ENCODE measurements around the gene DHRSX. TPM values are rescaled to one million over a fixed set of nuclear protein-coding genes. Genes with fewer than 3 reads are reported as not detected.

DHRSX gene
- total RNA-seq, 1 donor from 2014 or later = 42.2 TPM

GRCh38 chrX:2342281-2342688, 158.5 kb downstream of the DHRSX start:
- no peak for DNase-seq (ENCODE audit: extremely low spot score, unreplicated experiment)
- peaks cover 5% of the 10 kb centered on the region for H3K9me3 Mint-ChIP-seq (ENCODE audit: unreplicated experiment)
- H3K27ac Mint-ChIP-seq (ENCODE audit: unreplicated experiment) = peak overlapping the region; percentile 82
- peaks cover 25% of the 10 kb centered on the region for H3K36me3 Mint-ChIP-seq (ENCODE audit: unreplicated experiment)
- TF ChIP-seq CTCF (IDR thresholded peaks at IDR 0.05) = no peak
- H3K4me1 Mint-ChIP-seq (ENCODE audit: unreplicated experiment) = peaks cover 14% of the 10 kb centered on the region
- H3K4me3 Mint-ChIP-seq (ENCODE audit: unreplicated experiment) = no peak overlapping the region
- H3K27me3 Mint-ChIP-seq (ENCODE audit: unreplicated experiment) = no peaks in the 10 kb centered on the region

GRCh38 chrX:2340991-2341390, 159.8 kb downstream of the DHRSX start:
- DNase-seq (ENCODE audit: extremely low spot score, unreplicated experiment) = no peak
- peaks cover 5% of the 10 kb centered on the region for H3K9me3 Mint-ChIP-seq (ENCODE audit: unreplicated experiment)
- no peaks in the 10 kb centered on the region for H3K27me3 Mint-ChIP-seq (ENCODE audit: unreplicated experiment)
- H3K36me3 Mint-ChIP-seq (ENCODE audit: unreplicated experiment) = peaks cover 23% of the 10 kb centered on the region
- H3K4me1 Mint-ChIP-seq (ENCODE audit: unreplicated experiment) = peaks cover 14% of the 10 kb centered on the region
- H3K27ac Mint-ChIP-seq (ENCODE audit: unreplicated experiment) = no peak overlapping the region
- H3K4me3 Mint-ChIP-seq (ENCODE audit: unreplicated experiment) = no peak overlapping the region
- TF ChIP-seq CTCF (IDR thresholded peaks at IDR 0.05) = no peak

GRCh38 chrX:2336181-2336580, 164.6 kb downstream of the DHRSX start:
- no peaks in the 10 kb centered on the region for H3K27me3 Mint-ChIP-seq (ENCODE audit: unreplicated experiment)
- TF ChIP-seq CTCF (IDR thresholded peaks at IDR 0.05) = no peak
- H3K4me1 Mint-ChIP-seq (ENCODE audit: unreplicated experiment) = no peaks in the 10 kb centered on the region

GRCh38 chrX:2334237-2334636, 166.5 kb downstream of the DHRSX start:
- Mint-ChIP-seq H3K27me3 (ENCODE audit: unreplicated experiment) (no peaks in the 10 kb centered on the region), H3K36me3 (ENCODE audit: unreplicated experiment) (peaks cover 14% of the 10 kb centered on the region), H3K4me1 (ENCODE audit: unreplicated experiment) (no peaks in the 10 kb centered on the region), H3K27ac (ENCODE audit: unreplicated experiment) (no peak overlapping the region), H3K9me3 (ENCODE audit: unreplicated experiment) (peaks cover 5% of the 10 kb centered on the region), H3K4me3 (ENCODE audit: unreplicated experiment) (no peak overlapping the region)
- TF ChIP-seq CTCF (IDR thresholded peaks at IDR 0.05) = no peak
- no peak for DNase-seq (ENCODE audit: extremely low spot score, unreplicated experiment)

More at GRCh38 chrX:2336181-2336580, 164.6 kb downstream of the DHRSX start:
- Mint-ChIP-seq H3K4me3 (ENCODE audit: unreplicated experiment) (no peak overlapping the region), H3K36me3 (ENCODE audit: unreplicated experiment) (peaks cover 19% of the 10 kb centered on the region), H3K9me3 (ENCODE audit: unreplicated experiment) (peaks cover 5% of the 10 kb centered on the region), H3K27ac (ENCODE audit: unreplicated experiment) (no peak overlapping the region)
- DNase-seq (ENCODE audit: extremely low spot score, unreplicated experiment) = no peak

GRCh38 chrX:2332252-2332651, 168.5 kb downstream of the DHRSX start:
- no peak for TF ChIP-seq CTCF (IDR thresholded peaks at IDR 0.05)
- Mint-ChIP-seq H3K4me1 (ENCODE audit: unreplicated experiment) (no peaks in the 10 kb centered on the region), H3K9me3 (ENCODE audit: unreplicated experiment) (no peaks in the 10 kb centered on the region), H3K36me3 (ENCODE audit: unreplicated experiment) (peaks cover 5% of the 10 kb centered on the region), H3K4me3 (ENCODE audit: unreplicated experiment) (no peak overlapping the region), H3K27me3 (ENCODE audit: unreplicated experiment) (no peaks in the 10 kb centered on the region), H3K27ac (ENCODE audit: unreplicated experiment) (no peak overlapping the region)
- DNase-seq (ENCODE audit: extremely low spot score, unreplicated experiment) = no peak

All from osteocyte (in vitro differentiated cells).